CD4-positive, alpha-beta memory T cell (primary cell): Measurements from ENCODE around the gene RFPL4A. TPM values are rescaled to one million over a fixed set of nuclear protein-coding genes. Genes with fewer than 3 reads are reported as not detected.
"Not testable (repeated sequence)": the region's sequence is repeated elsewhere in the genome, so short reads cannot be mapped to it uniquely, and the experiment has no call there.

Source experiments
- CTCF ChIA-PET: fragments of 350-600 bp; sonication (Branson Sonifier 250); formaldehyde crosslinking; loops from one replicate; lab custom pipeline; 2021; ENCODE audit warnings: inconsistent platforms; ENCODE audit not compliant: partially characterized antibody; lab: Charles Lee
- POLR2A ChIA-PET: fragments of 350-600 bp; sonication (Branson Sonifier 250); formaldehyde crosslinking; loops from one replicate; lab custom pipeline; 2021; ENCODE audit not compliant: partially characterized antibody; lab: Charles Lee
- DNase-seq, 5 donors: peaks; one replicate each; pipeline versions ENCODE4 v3.0.0 to v3.0.0-alpha.2; 2020 to 2022; ENCODE audit warnings: mixed read lengths in 1 of 5
- H3K27ac ChIP-seq: one replicate; pipeline ENCODE4 v1.7.0; 2013; ENCODE audit warnings: low read depth, low read length
- H3K27me3 ChIP-seq: 2 replicates; pipeline ENCODE4 v1.7.0; 2013; ENCODE audit warnings: mild to moderate bottlenecking, low read length, moderate library complexity; ENCODE audit not compliant: insufficient read depth
- H3K36me3 ChIP-seq: 2 replicates; pipeline ENCODE4 v1.7.0; 2013; ENCODE audit warnings: mild to moderate bottlenecking, low read length, moderate library complexity; ENCODE audit not compliant: insufficient read depth
- H3K4me1 ChIP-seq: 2 replicates; pipeline ENCODE4 v1.7.0; 2013; ENCODE audit warnings: mild to moderate bottlenecking, low read length, moderate library complexity; ENCODE audit not compliant: insufficient read depth
- H3K4me3 ChIP-seq, 2 donors: one replicate each; pipeline ENCODE4 v1.7.0; 2013; ENCODE audit warnings: low read length in 2 of 2, mild to moderate bottlenecking in 1 of 2
- H3K9me3 ChIP-seq, 2 donors: one replicate each; pipeline ENCODE4 v1.7.0; 2013; ENCODE audit warnings: low read length in 2 of 2, control low read depth in 1 of 2; ENCODE audit not compliant: control insufficient read depth in 1 of 2
- H3K27ac Mint-ChIP-seq, 7 donors: one replicate each; pipeline ENCODE4 v1.8.0; 2020 to 2021; ENCODE audit warnings: mixed read lengths in 7 of 7, mild to moderate bottlenecking in 6 of 7, inconsistent platforms in 3 of 7, moderate library complexity in 3 of 7
- H3K27me3 Mint-ChIP-seq, 2 donors: one replicate each; pipeline ENCODE4 v1.8.0; 2020 to 2021; ENCODE audit warnings: mixed read lengths in 2 of 2
- H3K36me3 Mint-ChIP-seq, 2 donors: one replicate each; pipeline ENCODE4 v1.8.0; 2020 to 2021; ENCODE audit warnings: mixed read lengths in 2 of 2, inconsistent platforms in 1 of 2, mild to moderate bottlenecking in 1 of 2
- H3K4me1 Mint-ChIP-seq, 4 donors: one replicate each; pipeline ENCODE4 v1.8.0; 2020 to 2021; ENCODE audit warnings: mixed read lengths in 4 of 4, mild to moderate bottlenecking in 1 of 4
- H3K4me3 Mint-ChIP-seq, 8 donors: one replicate each; pipeline ENCODE4 v1.8.0; 2020 to 2021; ENCODE audit warnings: mixed read lengths in 8 of 8, mild to moderate bottlenecking in 7 of 8, moderate library complexity in 6 of 8, inconsistent platforms in 3 of 8
- H3K9me3 Mint-ChIP-seq, 8 donors: one replicate each; pipeline ENCODE4 v1.8.0; 2020 to 2021; ENCODE audit warnings: mixed read lengths in 8 of 8, mild to moderate bottlenecking in 5 of 8, inconsistent platforms in 3 of 8, moderate library complexity in 1 of 8
- intact Hi-C: fragments of 100-400 bp; cut with micrococcal nuclease; formaldehyde crosslinking; loops from one replicate; pipeline ENCODE4 v1.15.1; 2023
- polyA plus RNA-seq, 2 donors: library from polyadenylated mRNA; unstranded; fragments of 300-500 nt; fragmentation: Illumina TruSeq; gene quantifications; one replicate each; pipeline ENCODE4 v1.2.3, GENCODE V29; 2021
- total RNA-seq, 2 experiments: library from RNA; stranded (reverse); gene quantifications; one replicate each; pipeline ENCODE4 v1.2.3, GENCODE V29; 2021

Gene RFPL4A
- total and polyA plus RNA-seq, 4 experiments from 2014 or later, result not detected

DNA sequence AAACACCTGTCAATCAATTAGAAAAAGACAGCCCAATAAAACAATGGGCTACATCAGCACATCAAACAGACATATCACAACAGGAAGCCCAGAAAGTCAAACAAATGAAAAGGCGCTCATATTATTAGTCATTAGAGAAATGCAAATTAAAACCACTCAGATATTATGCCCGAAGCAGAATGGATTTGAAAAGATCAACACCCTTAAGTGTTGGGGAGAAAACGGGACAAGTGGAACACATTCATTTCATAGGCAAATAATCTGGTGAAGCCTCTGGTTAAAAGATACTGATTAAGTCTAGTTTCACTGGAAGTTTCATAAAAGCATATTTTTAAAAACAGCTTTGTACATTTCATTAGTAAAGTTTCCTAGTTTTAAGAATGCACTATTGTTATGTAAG is 38.1 kb upstream of the RFPL4A start:
- DNase-seq, result no peak
- Histone ChIP-seq H3K9me3 (no peaks in the 10 kb centered on the region), H3K4me1 (no peaks in the 10 kb centered on the region), H3K36me3 (no peaks in the 10 kb centered on the region), H3K4me3 (no peak overlapping the region), H3K27me3 (peaks cover 6% of the 10 kb centered on the region), H3K27ac (no peak overlapping the region)
- ChIA-PET CTCF (interaction anchor here (0.6 kb wide), 1 partner anchor 842 kb away, joined by 3 read pairs; no protein-coding TSS in a partner anchor), POLR2A (no interaction called here)
- Mint-ChIP-seq H3K27me3 (peaks cover 37 to 51% of the 10 kb centered on the region in 2 donors), H3K9me3 (peaks cover 11 to 38% (median 25%) of the 10 kb centered on the region in 8 donors), H3K27ac (peak overlapping the region in 1 of 7 donors; percentile 36), H3K36me3 (peaks cover 6 to 12% of the 10 kb centered on the region in 2 donors), H3K4me3 (no peak overlapping the region), H3K4me1 (no peaks in the 10 kb centered on the region)
- intact Hi-C loops, result no loop called here

DNA sequence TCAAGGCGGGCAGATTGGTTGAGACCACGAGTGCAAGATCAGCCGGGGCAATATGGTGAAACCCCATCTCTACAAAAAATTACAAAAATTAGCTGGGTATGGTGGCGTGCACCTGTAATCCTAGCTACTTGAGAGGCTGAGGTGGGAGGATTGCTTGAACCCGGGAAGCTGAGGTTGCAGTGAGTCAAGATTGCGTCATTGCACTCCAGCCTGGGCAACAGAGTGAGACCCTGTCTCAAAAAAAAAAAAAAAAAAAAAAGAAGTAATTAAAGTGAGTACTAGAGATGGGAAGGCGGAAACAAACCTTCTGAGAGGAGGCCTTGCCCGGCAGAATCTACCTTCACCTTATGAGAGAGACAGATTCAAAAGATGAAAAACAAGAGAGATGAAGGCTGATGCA is 35.4 kb upstream of the RFPL4A start:
- Mint-ChIP-seq H3K9me3 (peaks cover 11 to 38% (median 24%) of the 10 kb centered on the region in 8 donors), H3K27me3 (peaks cover 25 to 34% of the 10 kb centered on the region in 2 donors), H3K4me1 (no peaks in the 10 kb centered on the region), H3K27ac (no peak overlapping the region), H3K4me3 (no peak overlapping the region), H3K36me3 (peaks cover 6 to 12% of the 10 kb centered on the region in 2 donors)
- peaks cover 5% of the 10 kb centered on the region for H3K27me3 ChIP-seq
- DNase-seq, result no peak
- ChIA-PET CTCF (no interaction called here), POLR2A (no interaction called here)
- H3K27ac ChIP-seq, result no peak overlapping the region
- no peak overlapping the region for H3K4me3 ChIP-seq
- H3K9me3 ChIP-seq, result no peaks in the 10 kb centered on the region
- H3K4me1 ChIP-seq, result no peaks in the 10 kb centered on the region
- intact Hi-C loops, result no loop called here
- no peaks in the 10 kb centered on the region for H3K36me3 ChIP-seq

DNA sequence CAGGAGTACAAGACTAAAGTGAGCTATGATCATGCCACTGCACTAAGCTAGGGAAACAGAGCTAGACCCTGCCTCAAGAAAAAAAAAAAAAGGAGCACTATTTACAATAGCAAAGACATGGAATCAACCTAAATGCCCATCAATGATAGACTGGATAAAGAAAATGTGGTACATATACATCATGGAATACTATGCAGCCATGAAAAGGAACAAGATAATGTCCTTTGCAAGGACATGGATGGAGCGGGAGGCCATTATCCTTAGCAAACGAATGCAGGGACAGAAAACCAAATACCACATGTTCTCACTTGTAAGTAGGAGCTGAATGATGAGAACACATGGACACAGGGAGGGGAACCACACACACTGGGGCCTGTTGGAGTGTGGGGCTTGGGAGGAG is 28.5 kb upstream of the RFPL4A start:
- DNase-seq, H3K9me3 ChIP-seq, H3K4me3 ChIP-seq, H3K27ac Mint-ChIP-seq, intact Hi-C loops, H3K27me3 Mint-ChIP-seq, H3K4me1 Mint-ChIP-seq, H3K36me3 ChIP-seq, H3K27ac ChIP-seq, H3K36me3 Mint-ChIP-seq, H3K9me3 Mint-ChIP-seq, H3K27me3 ChIP-seq, POLR2A ChIA-PET, CTCF ChIA-PET, H3K4me1 ChIP-seq: not testable (repeated sequence)
- peak overlapping the region in 1 of 8 donors; percentile 49 for H3K4me3 Mint-ChIP-seq

DNA sequence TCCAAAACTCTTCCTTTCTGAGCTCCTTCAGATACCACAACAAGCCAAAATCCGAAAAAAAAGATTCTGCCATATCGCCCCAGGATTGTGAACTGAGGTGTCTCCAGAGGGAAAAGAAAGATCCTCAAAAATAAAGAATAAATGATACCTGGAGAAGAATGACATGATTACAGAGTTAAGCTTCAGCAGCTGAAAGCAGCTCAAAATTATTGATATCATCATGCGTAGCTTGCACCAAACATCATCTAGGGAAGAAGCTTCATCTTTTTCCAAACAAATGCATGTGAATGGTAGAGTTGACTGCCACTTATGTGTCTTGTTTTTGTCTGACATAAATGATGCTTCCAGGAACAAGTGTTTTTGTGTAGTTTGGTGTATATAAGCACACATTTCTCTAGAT is 20.6 kb upstream of the RFPL4A start, which contains the start of gene NLRP9:
Gene NLRP9, minus strand, starts transcription at position 101 of the 400 bp plus-strand sequence. Its CDS starts 28 bp downstream, at position 73.
- H3K4me1 ChIP-seq, result no peaks in the 10 kb centered on the region
- Mint-ChIP-seq H3K4me1 (no peaks in the 10 kb centered on the region), H3K27me3 (peaks cover 5 to 10% of the 10 kb centered on the region in 2 donors), H3K9me3 (no peaks in the 10 kb centered on the region), H3K4me3 (no peak within 1 kb of the TSS), H3K36me3 (no peaks in the 10 kb centered on the region), H3K27ac (no peak within 1 kb of the TSS)
- H3K9me3 ChIP-seq, result no peaks in the 10 kb centered on the region
- ChIA-PET CTCF (no interaction called here), POLR2A (no interaction called here)
- H3K27ac ChIP-seq, result no peak within 1 kb of the TSS
- no peaks in the 10 kb centered on the region for H3K27me3 ChIP-seq
- intact Hi-C loops, result no loop called here
- no peak within 1 kb of the TSS for H3K4me3 ChIP-seq
- H3K36me3 ChIP-seq, result no peaks in the 10 kb centered on the region
- no peak for DNase-seq

DNA sequence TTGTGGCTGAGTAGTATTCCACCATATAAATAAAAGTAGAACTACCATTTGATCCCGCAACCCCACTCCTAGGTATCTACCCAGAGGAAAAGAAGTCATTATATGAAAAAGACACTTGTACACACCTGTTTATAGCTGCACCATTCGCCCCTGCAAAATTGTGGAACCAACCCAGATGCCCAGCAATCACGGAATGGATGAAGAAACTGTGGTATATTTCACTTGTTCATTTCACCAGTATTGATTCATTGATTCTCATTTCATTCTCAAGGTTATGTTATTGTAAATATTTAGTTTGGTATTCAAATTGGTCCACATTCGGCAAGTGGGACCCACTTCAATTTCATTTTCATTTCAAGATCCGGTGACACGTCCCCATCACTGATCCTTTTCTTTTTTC is 8.2 kb upstream of the RFPL4A start:
- ChIA-PET POLR2A (no interaction called here), CTCF (no interaction called here)
- no peak overlapping the region for H3K4me3 Mint-ChIP-seq
- Histone ChIP-seq H3K9me3 (no peaks in the 10 kb centered on the region), H3K27me3 (no peaks in the 10 kb centered on the region), H3K4me1 (no peaks in the 10 kb centered on the region), H3K27ac (no peak overlapping the region), H3K4me3 (no peak overlapping the region), H3K36me3 (no peaks in the 10 kb centered on the region)
- no peaks in the 10 kb centered on the region for H3K36me3 Mint-ChIP-seq
- H3K9me3 Mint-ChIP-seq, result peaks cover 0 to 4% (median 0%) of the 10 kb centered on the region in 8 donors
- no peak for DNase-seq
- intact Hi-C loops, result no loop called here
- H3K27ac Mint-ChIP-seq, result no peak overlapping the region
- no peaks in the 10 kb centered on the region for H3K4me1 Mint-ChIP-seq
- H3K27me3 Mint-ChIP-seq, result peaks cover 9 to 14% of the 10 kb centered on the region in 2 donors

DNA sequence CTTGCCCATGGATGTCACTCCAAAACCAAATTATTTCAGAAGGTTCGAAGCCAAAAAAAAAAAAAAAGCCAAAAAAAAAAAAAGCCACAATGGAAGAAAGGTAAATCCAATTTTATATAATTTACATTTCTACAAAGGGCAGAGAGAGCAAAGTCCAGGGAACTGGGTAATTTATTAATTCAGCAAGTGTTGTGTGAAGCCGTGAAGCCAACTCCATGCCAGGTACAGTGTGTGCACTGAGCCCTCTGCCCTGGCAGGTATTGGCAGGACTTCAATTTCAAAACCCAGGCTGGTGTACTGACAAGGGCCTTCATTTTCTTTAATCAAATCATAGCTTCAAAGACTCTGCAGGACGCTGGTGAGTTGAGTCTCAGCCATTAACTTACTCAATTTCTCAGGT is 5.5 kb upstream of the RFPL4A start:
- Mint-ChIP-seq H3K27ac (no peak overlapping the region), H3K27me3 (peaks cover 10 to 14% of the 10 kb centered on the region in 2 donors), H3K9me3 (peaks cover 0 to 5% (median 0%) of the 10 kb centered on the region in 8 donors), H3K4me3 (no peak overlapping the region), H3K36me3 (no peaks in the 10 kb centered on the region), H3K4me1 (no peaks in the 10 kb centered on the region)
- Histone ChIP-seq H3K9me3 (no peaks in the 10 kb centered on the region), H3K36me3 (no peaks in the 10 kb centered on the region), H3K27me3 (no peaks in the 10 kb centered on the region), H3K4me1 (no peaks in the 10 kb centered on the region), H3K4me3 (no peak overlapping the region), H3K27ac (no peak overlapping the region)
- ChIA-PET POLR2A (no interaction called here), CTCF (no interaction called here)
- intact Hi-C loops, result no loop called here
- DNase-seq, result no peak

DNA sequence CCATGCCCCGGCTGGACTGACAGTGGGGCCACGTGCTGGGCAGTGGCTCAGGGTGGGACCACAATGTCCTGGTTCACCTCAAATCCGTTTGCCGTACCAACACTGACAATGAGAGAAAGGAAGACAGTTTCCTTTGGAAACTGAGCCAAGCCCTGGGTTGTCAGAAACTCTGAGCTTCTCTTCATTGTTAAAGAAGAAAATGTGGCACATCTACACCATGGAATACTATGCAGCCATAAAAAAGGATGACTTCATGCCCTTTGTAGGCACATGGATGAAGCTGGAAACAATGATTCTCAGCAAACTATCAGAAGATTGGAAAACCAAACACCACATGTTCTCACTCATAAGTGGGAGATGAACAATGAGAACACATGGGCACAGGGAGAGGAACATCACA is 2.1 kb upstream of the RFPL4A start:
- H3K27me3 ChIP-seq, H3K27ac Mint-ChIP-seq, H3K4me3 ChIP-seq, H3K9me3 ChIP-seq, H3K4me1 ChIP-seq, H3K4me1 Mint-ChIP-seq, H3K4me3 Mint-ChIP-seq, DNase-seq, H3K9me3 Mint-ChIP-seq, POLR2A ChIA-PET, CTCF ChIA-PET, H3K27ac ChIP-seq, H3K36me3 ChIP-seq, intact Hi-C loops, H3K36me3 Mint-ChIP-seq: not testable (repeated sequence)
- H3K27me3 Mint-ChIP-seq, result peaks cover 19 to 24% of the 10 kb centered on the region in 2 donors

DNA sequence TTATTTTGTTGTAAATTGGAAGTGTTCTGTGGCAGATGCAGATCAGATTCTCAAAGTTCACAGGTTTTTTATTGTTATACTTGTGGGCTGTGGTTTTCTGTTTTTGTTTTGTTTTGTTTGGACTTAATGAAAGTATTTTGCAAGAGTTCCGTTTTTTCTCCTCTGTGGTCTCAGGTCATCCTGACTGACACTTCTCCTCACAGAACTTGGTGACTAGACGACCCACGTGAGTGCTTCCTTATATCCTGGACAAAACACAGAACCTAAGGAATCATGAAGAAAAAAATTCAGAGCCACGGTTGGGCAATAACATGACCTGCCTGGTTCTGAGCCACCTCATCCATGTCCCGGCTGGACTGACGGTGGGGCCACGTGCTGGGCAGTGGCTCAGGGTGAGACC is 7.6 kb downstream of the RFPL4A start:
- H3K4me1 Mint-ChIP-seq, result no peaks in the 10 kb centered on the region
- ChIA-PET CTCF (no interaction called here), POLR2A (no interaction called here)
- H3K4me1 ChIP-seq, result no peaks in the 10 kb centered on the region
- peaks cover 11 to 21% of the 10 kb centered on the region in 2 donors for H3K27me3 Mint-ChIP-seq
- no peaks in the 10 kb centered on the region for H3K36me3 ChIP-seq
- H3K27ac ChIP-seq, result no peak overlapping the region
- no peaks in the 10 kb centered on the region for H3K36me3 Mint-ChIP-seq
- DNase-seq, result no peak
- no peaks in the 10 kb centered on the region for H3K27me3 ChIP-seq
- no peak overlapping the region for H3K4me3 Mint-ChIP-seq
- peaks cover 0 to 21% (median 9%) of the 10 kb centered on the region in 8 donors for H3K9me3 Mint-ChIP-seq
- intact Hi-C loops, result no loop called here
- no peak overlapping the region for H3K4me3 ChIP-seq
- H3K9me3 ChIP-seq, result no peaks in the 10 kb centered on the region
- no peak overlapping the region for H3K27ac Mint-ChIP-seq
